Endodermal cell (in vitro differentiated cells): Measurements from ENCODE around the gene GAB2. TPM values are rescaled to one million over a fixed set of nuclear protein-coding genes. Genes with fewer than 3 reads are reported as not detected.

Experiments used
- DNase-seq: peaks from one replicate; pipeline ENCODE4 v3.0.0-alpha.2; 2017
- H3K27ac ChIP-seq: 2 replicates; pipeline ENCODE4 v1.5.1; 2013; ENCODE audit warnings: mild to moderate bottlenecking, low read depth, low read length, moderate library complexity
- H3K27me3 ChIP-seq: 2 replicates; pipeline ENCODE4 v1.6.1; 2013; ENCODE audit warnings: mild to moderate bottlenecking, low read length, moderate library complexity; ENCODE audit not compliant: insufficient read depth, control insufficient read depth, poor library complexity, severe bottlenecking
- H3K36me3 ChIP-seq: 2 replicates; pipeline ENCODE4 v1.7.0; 2013; ENCODE audit warnings: mild to moderate bottlenecking, low read length, moderate library complexity; ENCODE audit not compliant: control insufficient read depth, insufficient read depth
- H3K4me1 ChIP-seq: one replicate; pipeline ENCODE4 v1.7.0; 2013; ENCODE audit warnings: low read length; ENCODE audit not compliant: control insufficient read depth, insufficient read depth
- H3K4me3 ChIP-seq: 2 replicates; pipeline ENCODE4 v1.5.1; 2013; ENCODE audit warnings: mild to moderate bottlenecking, low read length, moderate library complexity
- H3K9ac ChIP-seq: 2 replicates; pipeline ENCODE4 v1.6.1; 2013; ENCODE audit warnings: mild to moderate bottlenecking, low read length, moderate library complexity; ENCODE audit not compliant: poor library complexity, severe bottlenecking; ENCODE audit errors: extremely low read depth
- H3K9me3 ChIP-seq: 2 replicates; pipeline ENCODE4 v1.6.1; 2013; ENCODE audit warnings: mild to moderate bottlenecking, low read length, moderate library complexity; ENCODE audit not compliant: control insufficient read depth
- H3K27ac Mint-ChIP-seq: 2 replicates; pipeline ENCODE4 v1.8.0; 2020; ENCODE audit warnings: mixed read lengths
- H3K27me3 Mint-ChIP-seq: 2 replicates; pipeline ENCODE4 v1.8.0; 2021; ENCODE audit warnings: mild to moderate bottlenecking, mixed read lengths; ENCODE audit not compliant: insufficient read depth
- H3K36me3 Mint-ChIP-seq: 2 replicates; pipeline ENCODE4 v1.8.0; 2020; ENCODE audit warnings: low read depth, mixed read lengths
- H3K4me1 Mint-ChIP-seq: 2 replicates; pipeline ENCODE4 v1.8.0; 2020; ENCODE audit warnings: mixed read lengths
- H3K4me3 Mint-ChIP-seq: 2 replicates; pipeline ENCODE4 v1.8.0; 2020; ENCODE audit warnings: mild to moderate bottlenecking, moderate library complexity, mixed read lengths
- H3K9me3 Mint-ChIP-seq: 2 replicates; pipeline ENCODE4 v1.8.0; 2020; ENCODE audit warnings: mild to moderate bottlenecking, mixed read lengths
- WGBS, 2 experiments: methylation state at CpG; one replicate each; pipeline versions ENCODE4 v1.1.5 to v1.1.7; 2013; ENCODE audit warnings: missing lambda C conversion rate in 2 of 2, mixed read lengths in 1 of 2; ENCODE audit not compliant: insufficient coverage in 1 of 2, insufficient read length in 1 of 2; 5-methylcytosine and 5-hydroxymethylcytosine counted together
- total RNA-seq, 2 donors: library from RNA; stranded (reverse); fragmentation: NEBNext Ultra II Directional in 1 of 2; extraction: Animal tissue kit (Norgen Biotek cat#: 25700) in 1 of 2; gene quantifications; 2 replicates in 1 of 2; 3 replicates in 1 of 2; pipeline ENCODE4 v1.2.1, GENCODE V29; 2021
- TF ChIP-seq, protein P1 (sequence below): fragments of 200-600 bp; sonication (generic); conservative IDR thresholded peaks from 2 replicates; pipeline ENCODE4 v1.5.0; 2021; ENCODE audit warnings: antibody characterized with exemption, mild to moderate bottlenecking

Gene GAB2
- total RNA-seq, 2 donors from 2014 or later: 26.9 to 62.8 TPM

DNA sequence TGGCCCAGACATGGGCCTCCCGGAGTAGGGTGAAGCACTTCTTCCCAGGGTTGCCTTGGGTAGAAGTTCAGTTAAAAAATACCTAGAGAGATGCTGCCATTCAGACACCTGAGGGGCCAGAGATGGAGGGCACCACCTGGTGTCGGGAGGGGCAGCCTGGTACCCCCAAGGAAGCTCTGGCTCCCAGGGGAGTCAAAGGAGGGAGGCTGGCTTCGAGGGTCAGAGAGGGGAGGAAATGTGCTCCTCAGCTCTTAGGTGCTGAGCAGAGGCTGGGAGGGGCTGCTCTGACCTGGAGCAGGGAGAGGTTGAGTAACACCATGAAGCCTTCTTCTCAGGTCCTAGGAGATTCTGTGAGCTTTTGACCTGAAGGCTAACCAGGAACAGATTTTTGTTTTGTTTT is 227.8 kb downstream of the GAB2 start:
- peaks cover 4% of the 10 kb centered on the region for H3K36me3 Mint-ChIP-seq
- DNase-seq: no peak
- H3K4me1 ChIP-seq: peaks cover 10% of the 10 kb centered on the region
- H3K9ac ChIP-seq: no peak overlapping the region
- peak overlapping the region; percentile 24 for H3K27ac Mint-ChIP-seq
- no peaks in the 10 kb centered on the region for H3K9me3 ChIP-seq
- H3K4me1 Mint-ChIP-seq: peaks cover 17% of the 10 kb centered on the region
- WGBS, 2 experiments: 60 to 75% methylated on average over 2 to 3 of the region's 3 CpGs
- no peaks in the 10 kb centered on the region for H3K27me3 ChIP-seq
- peaks cover 22% of the 10 kb centered on the region for H3K27me3 Mint-ChIP-seq
- TF ChIP-seq, protein P1, sequence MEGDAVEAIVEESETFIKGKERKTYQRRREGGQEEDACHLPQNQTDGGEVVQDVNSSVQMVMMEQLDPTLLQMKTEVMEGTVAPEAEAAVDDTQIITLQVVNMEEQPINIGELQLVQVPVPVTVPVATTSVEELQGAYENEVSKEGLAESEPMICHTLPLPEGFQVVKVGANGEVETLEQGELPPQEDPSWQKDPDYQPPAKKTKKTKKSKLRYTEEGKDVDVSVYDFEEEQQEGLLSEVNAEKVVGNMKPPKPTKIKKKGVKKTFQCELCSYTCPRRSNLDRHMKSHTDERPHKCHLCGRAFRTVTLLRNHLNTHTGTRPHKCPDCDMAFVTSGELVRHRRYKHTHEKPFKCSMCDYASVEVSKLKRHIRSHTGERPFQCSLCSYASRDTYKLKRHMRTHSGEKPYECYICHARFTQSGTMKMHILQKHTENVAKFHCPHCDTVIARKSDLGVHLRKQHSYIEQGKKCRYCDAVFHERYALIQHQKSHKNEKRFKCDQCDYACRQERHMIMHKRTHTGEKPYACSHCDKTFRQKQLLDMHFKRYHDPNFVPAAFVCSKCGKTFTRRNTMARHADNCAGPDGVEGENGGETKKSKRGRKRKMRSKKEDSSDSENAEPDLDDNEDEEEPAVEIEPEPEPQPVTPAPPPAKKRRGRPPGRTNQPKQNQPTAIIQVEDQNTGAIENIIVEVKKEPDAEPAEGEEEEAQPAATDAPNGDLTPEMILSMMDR: no peak
- no peak overlapping the region for H3K27ac ChIP-seq
- H3K9me3 Mint-ChIP-seq: no peaks in the 10 kb centered on the region
- H3K36me3 ChIP-seq: no peaks in the 10 kb centered on the region
- H3K4me3 Mint-ChIP-seq: peak overlapping the region; percentile 86
- peak overlapping the region; percentile 84 for H3K4me3 ChIP-seq

DNA sequence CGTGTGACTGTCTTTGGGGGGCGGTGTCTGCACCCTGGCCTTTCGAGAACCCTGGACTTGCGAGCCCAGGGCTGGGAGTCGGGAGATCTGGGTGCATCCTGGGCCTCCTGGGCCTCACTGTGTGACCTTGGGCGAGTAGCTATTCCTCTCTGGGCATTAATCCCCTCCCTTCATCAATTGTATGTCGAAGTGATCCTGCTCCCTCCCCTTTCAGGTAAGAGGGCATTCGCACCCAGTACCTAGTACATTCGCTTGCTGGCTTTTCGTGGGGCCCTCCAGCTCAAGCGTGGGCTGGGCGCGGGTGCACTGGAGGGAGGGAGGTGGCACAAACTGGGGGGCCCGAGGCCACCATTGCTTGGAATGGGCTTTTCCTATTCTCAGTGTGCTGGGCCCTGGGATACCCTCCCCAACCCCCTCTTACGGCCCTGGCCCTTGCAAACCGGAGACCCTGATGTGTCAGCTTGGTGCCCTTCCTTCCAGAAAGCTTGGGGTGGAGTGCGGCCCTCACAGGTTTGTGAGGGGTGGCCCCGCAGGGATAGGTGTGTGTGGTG is 228.4 kb downstream of the GAB2 start:
- H3K27ac Mint-ChIP-seq: no peak overlapping the region
- Histone ChIP-seq H3K27me3 (no peaks in the 10 kb centered on the region), H3K9ac (peak overlapping the region; percentile 25), H3K4me1 (peaks cover 10% of the 10 kb centered on the region), H3K9me3 (no peaks in the 10 kb centered on the region), H3K36me3 (no peaks in the 10 kb centered on the region), H3K27ac (no peak overlapping the region), H3K4me3 (peak overlapping the region; percentile 84)
- H3K27me3 Mint-ChIP-seq: peaks cover 22% of the 10 kb centered on the region
- peaks cover 4% of the 10 kb centered on the region for H3K36me3 Mint-ChIP-seq
- no peak for DNase-seq
- peaks cover 15% of the 10 kb centered on the region for H3K4me1 Mint-ChIP-seq
- H3K4me3 Mint-ChIP-seq: peak overlapping the region; percentile 86
- WGBS, 2 experiments: 22 to 34% methylated on average over 5 to 17 of the region's 18 CpGs
- TF ChIP-seq, protein P1: no peak
- H3K9me3 Mint-ChIP-seq: no peaks in the 10 kb centered on the region

DNA sequence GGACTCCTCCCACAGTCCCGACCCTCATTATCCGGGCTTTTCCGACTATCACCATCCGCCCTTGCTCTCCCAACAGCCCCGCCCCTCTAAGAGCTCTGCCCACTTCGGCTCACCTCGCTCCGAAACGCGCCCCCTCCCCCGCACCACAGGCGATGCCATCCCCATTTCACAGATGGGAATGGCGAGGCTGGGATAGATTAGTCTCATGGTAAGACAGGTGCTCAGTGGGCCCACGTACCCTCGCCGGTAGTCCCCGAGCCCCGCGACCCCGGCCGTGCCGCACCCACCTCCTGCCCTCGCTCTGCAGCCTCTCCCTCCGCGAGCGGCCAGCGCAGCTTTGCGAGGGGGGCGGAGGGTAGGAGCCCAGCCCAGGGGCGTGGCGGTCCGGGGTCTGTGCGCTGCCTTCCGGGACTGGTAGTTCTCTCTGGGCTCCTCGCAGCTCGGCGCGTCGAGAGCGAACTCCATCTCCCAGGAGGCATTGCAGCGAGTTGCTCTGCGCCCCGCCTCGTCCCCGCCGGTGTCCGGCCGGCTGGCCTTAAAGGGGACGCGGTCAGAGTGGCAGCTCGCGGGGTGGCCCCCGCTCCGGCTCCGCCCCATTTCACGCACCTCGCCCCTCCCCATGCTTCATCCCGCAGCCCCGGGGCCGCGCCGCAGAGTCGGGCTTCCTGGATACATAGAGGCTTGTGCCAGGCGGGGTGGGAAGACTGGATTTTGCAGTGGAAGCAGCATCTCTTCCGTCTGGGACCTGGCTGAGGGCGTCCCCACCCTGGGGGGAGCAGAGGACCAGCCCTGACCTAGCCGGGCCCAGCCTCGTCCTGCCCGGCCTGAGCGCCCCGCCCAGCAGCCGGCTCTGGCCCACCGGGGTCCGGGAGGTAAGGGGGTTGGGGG is 229.1 kb downstream of the GAB2 start, which contains the start of the genes KCTD21 and USP35:
Gene KCTD21 (minus strand): TSS at position 341 of the 888 bp plus-strand sequence. CDS start 14,072 bp downstream, outside the sequence.
Gene USP35 (plus strand): TSS at position 634 of the 888 bp plus-strand sequence. CDS start 7,327 bp downstream, outside the sequence.
- Mint-ChIP-seq H3K4me1 (peaks cover 15% of the 10 kb centered on the region), H3K4me3 (peak within 1 kb of the TSS; percentile 86), H3K36me3 (peaks cover 3% of the 10 kb centered on the region), H3K9me3 (no peaks in the 10 kb centered on the region), H3K27me3 (peaks cover 22% of the 10 kb centered on the region), H3K27ac (peak within 1 kb of the TSS; percentile 82)
- Histone ChIP-seq H3K4me3 (peak within 1 kb of the TSS; percentile 84), H3K9ac (peak within 1 kb of the TSS; percentile 25), H3K27me3 (no peaks in the 10 kb centered on the region), H3K4me1 (peaks cover 10% of the 10 kb centered on the region), H3K36me3 (no peaks in the 10 kb centered on the region), H3K9me3 (no peaks in the 10 kb centered on the region), H3K27ac (no peak within 1 kb of the TSS)
- TF ChIP-seq, protein P1: no peak
- 0 to 1% methylated on average over 35 to 74 of the region's 74 CpGs for WGBS, 2 experiments
- peak; percentile 98 for DNase-seq
